ENCODE measurements around the gene FCRL3.

FCRL3 gene

DNA sequence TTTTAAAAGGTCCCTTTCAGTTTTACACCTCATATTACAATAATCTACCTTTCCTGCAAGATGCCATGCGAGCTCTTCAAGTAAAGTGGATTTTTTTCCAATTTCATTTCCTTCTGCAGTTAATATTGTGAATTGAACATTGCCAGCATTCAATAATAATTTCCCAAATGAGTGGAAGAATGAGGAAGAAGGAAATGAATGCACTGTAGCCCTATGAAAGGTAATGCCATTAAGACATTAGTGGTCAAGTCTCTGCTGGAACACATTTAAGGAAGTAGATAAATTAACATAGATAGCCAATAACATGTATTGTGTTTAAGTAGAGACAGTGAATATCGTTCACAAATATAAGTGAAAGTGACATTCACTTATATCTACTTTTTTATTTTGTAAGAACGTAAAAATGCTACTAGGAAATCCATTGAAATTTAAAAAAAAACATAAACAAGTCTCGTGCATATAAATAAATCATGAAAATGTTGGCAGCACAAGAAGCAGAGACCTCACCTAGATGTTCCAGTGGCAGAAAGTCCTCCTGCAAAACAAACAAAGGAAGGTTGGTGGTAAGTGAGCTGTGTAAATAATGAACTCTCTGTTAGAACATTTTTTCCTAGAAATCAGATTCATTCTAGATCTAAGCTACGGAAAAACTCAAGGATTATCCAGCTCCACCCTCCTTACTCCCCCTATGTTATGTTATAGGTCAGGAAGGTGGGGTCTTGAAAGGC, 17.7 kb downstream of the FCRL3 start:
- no peak for DNase-seq (ENCODE audit: low read depth in 2 of 2)

DNA sequence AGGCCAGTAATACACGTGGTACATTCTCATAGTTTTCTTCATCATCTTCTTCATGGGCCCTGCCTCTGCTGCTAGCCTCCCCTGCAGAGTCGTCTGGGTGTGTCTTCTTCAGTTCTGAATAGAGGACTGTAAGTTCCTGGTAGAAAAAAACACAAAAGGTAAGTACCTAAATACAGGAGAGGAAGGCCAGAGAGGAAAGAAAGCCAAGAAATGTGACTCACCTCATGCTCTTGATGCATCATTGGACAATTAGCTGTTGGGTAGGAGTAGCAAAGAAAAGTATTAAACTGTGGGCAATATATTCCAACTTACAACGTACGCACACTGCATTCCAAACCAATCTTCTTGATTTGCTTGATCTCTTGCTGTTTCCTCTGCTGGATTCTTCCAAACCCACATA, 21.8 kb downstream of the FCRL3 start:
- no peak for DNase-seq (ENCODE audit: low read depth in 2 of 2)

GRCh38 chr1:157673008-157673407, 27.6 kb downstream of the FCRL3 start:
- DNase-seq (ENCODE audit: low read depth in 2 of 2), result no peak

- no peak for DNase-seq (ENCODE audit: low read depth in 2 of 2)
Observed at GRCh38 chr1:157671895-157672294, 28.7 kb downstream of the FCRL3 start.

- no peak for DNase-seq (ENCODE audit: low read depth in 2 of 2)
Observed at GRCh38 chr1:157659576-157660247, 40.9 kb downstream of the FCRL3 start.

GRCh38 chr1:157658571-157658970, 42.0 kb downstream of the FCRL3 start:
- DNase-seq (ENCODE audit: low read depth in 2 of 2), result no peak

- no peak for DNase-seq (ENCODE audit: low read depth in 2 of 2)
Observed at GRCh38 chr1:157653494-157653873, 47.1 kb downstream of the FCRL3 start.

DNA sequence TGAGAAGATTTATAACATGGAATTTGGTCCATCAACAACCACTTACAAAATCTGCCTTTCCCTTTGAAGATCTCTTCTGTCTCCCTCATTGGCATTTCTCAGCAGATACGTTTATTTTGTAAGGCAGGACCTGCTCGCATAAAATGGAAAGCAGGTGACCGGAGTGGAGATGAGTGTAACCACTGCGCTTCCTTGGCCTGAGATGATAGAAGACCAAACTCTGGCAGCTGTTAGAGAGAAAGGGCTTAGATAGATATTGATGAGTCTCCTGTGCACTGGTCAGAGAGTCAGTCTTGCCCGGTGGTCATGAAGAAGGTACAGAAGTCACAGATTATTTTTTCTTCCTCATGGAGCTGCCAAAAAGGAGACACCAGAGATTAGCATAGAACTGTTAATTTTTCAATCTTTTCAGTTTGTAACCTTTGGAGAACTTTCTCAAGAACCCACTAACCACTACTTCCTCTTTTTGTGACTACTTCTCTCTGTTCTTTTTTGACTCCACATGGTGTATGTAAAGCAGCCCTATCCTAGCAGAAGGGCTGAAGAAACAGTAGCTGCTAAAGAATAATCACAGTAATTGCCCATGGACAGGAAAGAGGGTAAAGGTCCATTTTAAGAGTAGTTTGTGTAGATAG, 47.6 kb downstream of the FCRL3 start:
- no peak for DNase-seq (ENCODE audit: low read depth in 2 of 2)

- DNase-seq (ENCODE audit: low read depth in 2 of 2), result no peak
Observed at GRCh38 chr1:157648317-157648716, 52.3 kb downstream of the FCRL3 start.

DNA sequence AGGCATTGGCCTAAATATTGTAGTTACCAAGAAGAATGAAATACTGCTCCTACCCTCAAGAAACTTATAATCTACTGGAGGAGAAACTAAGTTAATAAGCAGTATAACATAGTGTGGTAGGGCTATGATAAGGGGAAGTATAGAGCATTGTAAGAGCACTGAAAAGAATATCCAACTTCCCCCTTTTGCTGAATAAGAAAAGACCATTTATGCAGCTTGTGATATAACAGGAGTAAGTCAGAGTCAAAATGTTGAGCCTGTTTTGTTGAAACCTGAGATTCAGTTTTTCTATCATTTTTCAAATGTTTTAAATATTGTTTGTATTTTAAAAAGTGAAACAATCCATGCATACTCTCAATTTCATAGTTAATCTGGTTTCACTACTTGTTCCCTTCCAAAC, 54.4 kb downstream of the FCRL3 start:
- no peak for DNase-seq (ENCODE audit: low read depth in 2 of 2)

GRCh38 chr1:157641177-157641576, 59.4 kb downstream of the FCRL3 start:
- DNase-seq (ENCODE audit: low read depth in 2 of 2), result no peak

DNA sequence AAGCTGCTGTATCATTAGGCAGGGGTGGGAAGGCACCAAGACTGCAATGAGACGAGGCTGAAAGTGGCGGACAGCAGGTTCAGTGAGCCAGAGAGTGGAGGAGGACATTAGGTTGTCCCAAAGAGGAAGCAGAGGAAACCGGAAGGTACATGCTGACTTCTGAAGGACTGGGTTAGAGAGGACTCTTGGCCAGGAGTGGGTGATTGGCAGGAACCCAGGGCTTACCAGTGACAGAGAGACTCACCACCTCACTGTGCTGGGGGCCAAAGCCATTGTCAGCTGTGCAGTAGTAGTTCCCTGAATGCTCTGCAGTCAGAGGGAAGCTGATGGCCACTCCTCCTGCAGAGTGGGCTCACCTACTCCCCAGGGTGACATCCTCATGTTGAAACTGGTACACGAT, 60.8 kb downstream of the FCRL3 start:
- no peak for DNase-seq (ENCODE audit: low read depth in 2 of 2)

DNA sequence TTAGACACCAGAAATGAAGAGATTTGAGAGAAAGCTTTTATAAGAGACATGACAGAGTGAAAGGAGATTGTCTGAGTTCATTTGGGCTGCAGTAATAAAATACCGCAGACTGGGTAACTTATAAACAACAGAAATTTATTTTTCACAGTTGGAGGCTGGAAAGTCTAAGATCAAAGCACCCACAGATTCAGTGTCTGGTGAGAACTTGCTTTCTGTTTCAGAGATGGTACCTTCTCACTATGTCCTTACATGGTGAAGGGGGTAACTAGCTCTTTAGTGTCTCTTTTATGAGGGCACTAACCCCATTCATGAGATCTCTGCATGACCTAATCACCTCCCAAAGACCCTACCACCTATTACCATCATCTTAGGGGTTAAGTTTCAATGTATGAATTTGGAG, 71.8 kb downstream of the FCRL3 start:
- DNase-seq (ENCODE audit: low read depth in 2 of 2), result no peak
